Peyer's patch (tissue), 4 donors: ENCODE results near the gene PLEKHA7.

Experiments used
- CTCF ChIP-seq, 6 experiments: fragments of 450-650 bp in 4 of 6; fragments of 200-600 bp in 2 of 6; sonication (generic) in 1 of 6; IDR thresholded peaks; one replicate each; pipeline ENCODE4 v1.5.1; 2017 to 2019; ENCODE audit warnings: antibody characterized with exemption in 6 of 6, mild to moderate bottlenecking in 3 of 6, moderate library complexity in 1 of 6
- POLR2A ChIP-seq, 2 donors: fragments of 450-650 bp; IDR thresholded peaks; one replicate each; pipeline ENCODE4 v1.5.1; 2017; ENCODE audit warnings: antibody characterized with exemption in 2 of 2, mild to moderate bottlenecking in 2 of 2, moderate library complexity in 2 of 2

GRCh38 chr11:16785520-16786128 is 228.6 kb downstream of the PLEKHA7 start:
- peak; percentile 63 to 80 (median 74) for TF ChIP-seq CTCF (IDR thresholded peaks at IDR 0.05)
- TF ChIP-seq POLR2A (IDR thresholded peaks at IDR 0.05), result no peak
